Mucosa of stomach (tissue), 1 donor: Measurements from ENCODE around the gene SPAAR.
"Not testable (repeated sequence)": the region's sequence is repeated elsewhere in the genome, so short reads cannot be mapped to it uniquely, and the experiment has no call there.

Experiments
- H3K27me3 ChIP-seq: one replicate; pipeline ENCODE4 v1.7.0; 2013; ENCODE audit warnings: mild to moderate bottlenecking, low read length; ENCODE audit not compliant: control insufficient read depth, insufficient read depth
- H3K36me3 ChIP-seq: one replicate; pipeline ENCODE4 v1.7.0; 2013; ENCODE audit warnings: low read length; ENCODE audit not compliant: control insufficient read depth, insufficient read depth
- H3K4me1 ChIP-seq: one replicate; pipeline ENCODE4 v1.7.0; 2013; ENCODE audit warnings: mild to moderate bottlenecking, low read length; ENCODE audit not compliant: control insufficient read depth, insufficient read depth
- H3K4me3 ChIP-seq: one replicate; pipeline ENCODE4 v1.7.0; 2013; ENCODE audit warnings: low read length
- H3K9ac ChIP-seq: one replicate; pipeline ENCODE4 v1.7.0; 2013; ENCODE audit warnings: mild to moderate bottlenecking, low read length, moderate library complexity
- H3K9me3 ChIP-seq: one replicate; pipeline ENCODE4 v1.7.0; 2013; ENCODE audit warnings: mild to moderate bottlenecking, low read length, moderate library complexity; ENCODE audit not compliant: control insufficient read depth
- donor health status: Pancreatic carcinoma.

The SPAAR gene

DNA sequence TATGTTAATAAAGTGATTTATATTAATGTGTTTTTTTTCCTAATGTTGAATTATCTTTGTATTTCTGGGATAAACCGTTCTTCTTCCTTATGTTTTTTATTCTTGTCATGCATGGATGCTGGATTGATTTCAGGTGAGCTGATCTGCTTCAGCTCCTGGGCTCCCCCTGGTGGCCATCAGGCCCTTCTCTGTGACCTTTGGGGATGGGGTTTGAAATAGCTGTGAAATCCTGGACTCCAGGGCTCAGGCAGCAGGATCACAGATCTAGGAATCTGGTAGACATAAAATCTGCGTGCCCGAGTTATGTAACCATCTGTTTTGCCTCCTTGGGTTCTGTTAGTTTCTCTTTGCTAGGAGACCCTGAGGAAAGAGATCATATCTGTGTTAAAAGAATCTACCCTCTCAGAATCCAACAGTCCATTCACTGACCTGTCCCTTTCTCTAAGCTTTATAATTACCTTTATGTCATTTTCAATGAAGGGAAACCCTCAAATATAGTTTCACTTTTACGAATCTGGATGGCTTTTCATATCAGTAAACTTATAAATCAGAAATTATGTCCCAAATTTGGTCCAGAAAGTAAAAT is 26.9 kb upstream of the SPAAR start:
- Histone ChIP-seq H3K4me3 (no peak overlapping the region), H3K9ac (no peak overlapping the region), H3K36me3 (no peaks in the 10 kb centered on the region)

DNA sequence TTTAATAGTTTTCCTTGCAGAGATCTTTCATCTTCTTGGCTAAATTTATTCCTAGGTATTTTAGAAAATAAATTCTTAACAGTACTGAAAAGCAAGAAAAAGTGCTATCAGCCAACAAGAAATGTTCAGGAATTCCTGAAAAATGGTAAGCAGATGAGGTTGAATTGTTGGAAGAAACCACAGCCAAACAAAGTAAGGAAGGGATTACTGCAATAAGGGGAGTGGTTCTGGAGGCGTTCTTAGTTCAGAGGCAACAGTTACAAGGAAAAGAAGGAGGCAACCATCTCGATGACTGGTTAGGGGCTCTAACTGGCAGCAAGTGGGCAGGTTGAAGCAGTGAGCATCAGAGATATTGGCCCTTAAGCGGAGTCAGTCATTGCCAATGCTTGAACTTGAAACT is 26.3 kb upstream of the SPAAR start:
- Histone ChIP-seq H3K4me3 (no peak overlapping the region), H3K9ac (no peak overlapping the region), H3K36me3 (no peaks in the 10 kb centered on the region), H3K4me1 (no peaks in the 10 kb centered on the region), H3K27me3 (no peaks in the 10 kb centered on the region), H3K9me3 (no peaks in the 10 kb centered on the region)

More for the DNA sequence above, 26.9 kb upstream of the SPAAR start:
- Histone ChIP-seq H3K9me3 (no peaks in the 10 kb centered on the region), H3K4me1 (no peaks in the 10 kb centered on the region), H3K27me3 (no peaks in the 10 kb centered on the region)

DNA sequence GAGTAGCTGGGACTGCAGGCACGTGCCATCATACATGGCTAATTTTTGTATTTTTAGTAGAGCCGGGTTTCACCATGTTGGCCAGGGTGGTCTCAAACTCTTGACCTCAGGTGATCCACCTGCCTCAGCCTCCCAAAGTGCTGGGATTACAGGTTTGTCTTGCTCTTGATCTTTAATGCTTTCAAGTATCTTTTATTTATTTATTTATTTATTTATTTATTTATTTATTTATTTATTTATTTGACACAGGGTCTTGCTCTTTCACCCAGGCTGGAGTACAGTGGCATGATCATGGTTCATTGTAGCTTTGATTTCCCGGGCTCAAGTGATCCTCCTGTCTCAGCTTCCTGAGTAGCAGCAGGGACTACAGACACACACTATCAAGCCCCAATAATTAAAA is 24.4 kb upstream of the SPAAR start:
- H3K9ac ChIP-seq, H3K9me3 ChIP-seq, H3K27me3 ChIP-seq, H3K4me1 ChIP-seq, H3K4me3 ChIP-seq, H3K36me3 ChIP-seq: not testable (repeated sequence)

DNA sequence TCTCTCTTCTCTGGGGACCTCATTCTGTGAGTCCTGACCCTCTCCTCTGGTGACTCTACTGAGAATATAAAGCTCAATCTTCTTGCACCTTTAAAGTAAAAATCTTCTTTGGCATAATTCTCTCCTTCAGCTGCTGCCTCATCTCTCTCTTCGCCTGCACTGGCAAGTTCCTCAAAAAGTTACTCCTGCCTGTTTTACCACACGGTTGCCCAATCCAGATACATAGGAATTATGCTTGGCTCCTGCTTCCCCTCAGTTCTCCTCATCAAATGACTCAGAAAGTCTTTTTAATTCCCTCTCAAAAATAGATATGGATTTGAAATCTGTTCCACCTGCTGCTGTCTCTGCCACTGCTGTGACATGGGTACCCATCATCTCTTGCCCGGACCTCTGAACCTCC is 17.6 kb upstream of the SPAAR start:
- no peaks in the 10 kb centered on the region for H3K9me3 ChIP-seq
- H3K4me1 ChIP-seq, result no peaks in the 10 kb centered on the region
- peaks cover 5% of the 10 kb centered on the region for H3K27me3 ChIP-seq
- H3K4me3 ChIP-seq, result no peak overlapping the region
- no peak overlapping the region for H3K9ac ChIP-seq
- H3K36me3 ChIP-seq, result no peaks in the 10 kb centered on the region

DNA sequence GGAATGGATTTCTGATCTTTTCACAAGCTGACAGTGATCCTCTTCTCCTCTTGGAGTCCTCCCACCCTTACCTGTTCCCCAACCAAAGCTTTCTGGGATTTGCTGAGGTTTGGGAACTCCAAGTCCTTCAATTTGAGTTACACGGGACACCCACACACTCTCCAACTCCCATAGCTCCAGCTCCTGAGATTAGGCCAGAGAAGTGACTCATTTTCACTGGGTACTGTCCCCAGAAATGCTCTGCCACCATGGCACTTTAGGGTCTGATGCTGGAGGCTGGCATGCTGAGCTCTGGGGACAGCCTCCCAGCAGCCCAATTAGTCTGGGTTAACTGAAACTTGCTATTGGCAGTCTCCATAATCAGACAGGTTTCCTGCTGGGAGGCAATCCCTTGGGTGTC is 17.2 kb upstream of the SPAAR start:
- Histone ChIP-seq H3K36me3 (no peaks in the 10 kb centered on the region), H3K4me3 (no peak overlapping the region), H3K9me3 (no peaks in the 10 kb centered on the region), H3K4me1 (no peaks in the 10 kb centered on the region), H3K27me3 (peaks cover 5% of the 10 kb centered on the region), H3K9ac (no peak overlapping the region)

DNA sequence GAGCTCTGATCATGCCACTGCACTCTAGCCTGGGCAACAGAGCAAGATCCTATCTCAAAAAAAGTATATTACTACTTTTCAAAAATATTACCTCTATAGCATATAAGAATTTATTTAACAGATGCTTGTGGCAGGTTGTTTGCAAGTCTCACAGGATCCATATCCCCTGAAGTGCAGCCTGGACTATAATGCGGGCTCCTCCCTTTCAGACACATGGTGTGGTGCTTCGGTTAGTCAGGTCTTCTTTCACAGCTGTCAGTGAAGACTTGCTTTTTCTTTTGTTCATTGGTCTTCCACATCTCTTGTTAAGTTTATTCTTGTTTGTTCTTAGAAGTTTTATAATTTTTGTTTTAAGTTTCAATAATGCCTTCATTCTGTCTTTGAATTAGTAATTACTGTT is 12.7 kb upstream of the SPAAR start:
- Histone ChIP-seq H3K9ac (no peak overlapping the region), H3K4me3 (no peak overlapping the region), H3K9me3 (no peaks in the 10 kb centered on the region), H3K4me1 (no peaks in the 10 kb centered on the region), H3K36me3 (no peaks in the 10 kb centered on the region), H3K27me3 (peaks cover 5% of the 10 kb centered on the region)

DNA sequence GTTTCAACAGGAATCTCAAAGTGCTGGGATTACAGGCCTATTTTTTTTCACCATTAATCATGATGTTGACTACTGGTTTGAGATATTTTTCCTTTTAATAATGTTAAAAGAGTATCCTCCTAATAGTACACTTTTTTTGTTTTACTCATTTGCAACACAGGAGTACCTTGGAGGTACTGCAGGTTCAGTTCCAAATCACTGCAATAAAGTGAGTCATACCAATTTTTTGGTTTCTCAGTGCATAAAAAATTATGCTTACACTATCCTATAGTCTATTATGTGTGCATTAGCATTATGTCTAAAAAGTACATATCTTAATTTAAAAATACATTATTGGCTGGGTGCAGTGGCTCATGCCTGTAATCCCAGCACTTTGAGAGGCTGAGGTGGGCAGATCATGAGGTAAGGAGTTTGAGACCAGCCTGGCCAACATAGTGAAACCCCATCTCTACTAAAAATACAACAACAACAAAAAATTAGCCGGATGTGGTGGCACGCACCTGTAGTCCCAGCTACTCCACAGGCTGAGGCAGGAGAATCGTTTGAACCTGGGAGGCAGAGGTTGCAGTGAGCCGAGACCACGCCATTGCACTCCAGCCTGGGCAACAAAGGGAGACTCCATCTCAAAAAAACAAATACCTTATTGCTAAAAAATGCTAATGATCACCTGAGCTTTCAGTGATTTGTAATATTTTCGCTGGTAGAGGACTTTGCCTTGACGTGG is 11.8 kb upstream of the SPAAR start:
- H3K27me3 ChIP-seq, H3K4me3 ChIP-seq, H3K9me3 ChIP-seq, H3K36me3 ChIP-seq, H3K9ac ChIP-seq, H3K4me1 ChIP-seq: not testable (repeated sequence)

DNA sequence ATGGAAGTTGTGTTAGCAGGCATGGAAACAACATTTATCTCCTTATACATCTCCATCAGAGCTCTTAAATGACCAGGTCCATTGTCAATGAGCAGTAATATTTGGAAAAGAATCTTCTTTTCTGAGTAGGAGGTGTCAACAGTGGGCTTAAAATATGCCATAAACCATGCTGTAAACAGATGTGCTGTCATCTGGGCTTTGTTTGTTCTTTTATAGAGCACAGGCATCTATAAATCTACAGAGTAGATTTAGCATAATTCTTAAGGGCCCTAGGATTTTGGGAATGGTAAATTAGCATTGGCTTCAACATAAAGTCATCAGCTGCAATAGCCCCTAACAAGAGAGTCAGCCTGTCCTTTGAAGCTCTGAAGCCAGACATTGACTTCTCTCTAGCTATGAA is 11.0 kb upstream of the SPAAR start:
- Histone ChIP-seq H3K4me1 (peaks cover 4% of the 10 kb centered on the region), H3K9me3 (no peaks in the 10 kb centered on the region), H3K36me3 (no peaks in the 10 kb centered on the region), H3K4me3 (no peak overlapping the region), H3K27me3 (no peaks in the 10 kb centered on the region), H3K9ac (no peak overlapping the region)

DNA sequence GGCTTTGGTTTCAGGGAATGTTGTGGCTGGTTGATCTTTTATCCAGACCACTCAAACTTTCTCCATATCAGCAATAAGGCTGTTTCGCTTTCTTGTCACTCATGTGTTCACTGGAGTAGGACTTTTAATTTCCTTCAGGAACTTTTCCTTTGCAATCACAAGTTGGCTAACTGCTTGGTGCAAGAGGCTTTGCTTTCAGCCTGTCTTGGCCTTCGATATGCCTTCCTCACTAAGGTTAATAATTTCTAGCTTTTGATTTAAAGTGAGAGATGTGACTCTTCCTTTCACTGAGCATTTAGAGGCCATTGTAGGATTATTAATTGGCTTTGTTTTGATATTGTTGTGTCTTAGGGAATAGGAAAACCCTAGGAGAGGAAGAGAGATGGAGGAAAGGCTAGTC is 10.3 kb upstream of the SPAAR start:
- H3K4me3 ChIP-seq, result no peak overlapping the region
- peaks cover 6% of the 10 kb centered on the region for H3K4me1 ChIP-seq
- no peaks in the 10 kb centered on the region for H3K36me3 ChIP-seq
- no peaks in the 10 kb centered on the region for H3K27me3 ChIP-seq
- no peaks in the 10 kb centered on the region for H3K9me3 ChIP-seq
- H3K9ac ChIP-seq, result no peak overlapping the region

DNA sequence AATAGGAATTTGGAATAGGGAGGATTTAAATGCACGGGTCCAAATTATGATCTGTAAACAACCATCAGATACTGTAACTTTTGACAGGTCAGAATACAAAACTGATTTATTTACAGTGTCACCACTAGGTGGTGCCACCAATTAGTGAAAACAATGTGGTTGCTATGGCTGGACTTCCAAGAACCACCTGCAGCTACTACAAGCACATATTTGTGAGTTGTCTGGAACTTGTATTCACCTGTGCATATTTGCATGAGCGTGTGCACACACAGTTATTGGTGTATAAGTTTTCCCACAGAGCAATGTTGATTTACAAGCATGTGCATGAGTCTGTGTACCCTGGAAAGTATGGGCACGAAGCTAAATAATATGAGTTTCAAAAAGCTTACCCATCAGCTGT is 6.2 kb upstream of the SPAAR start:
- Histone ChIP-seq H3K27me3 (no peaks in the 10 kb centered on the region), H3K36me3 (no peaks in the 10 kb centered on the region), H3K4me1 (peaks cover 42% of the 10 kb centered on the region), H3K9me3 (no peaks in the 10 kb centered on the region), H3K4me3 (no peak overlapping the region), H3K9ac (no peak overlapping the region)

DNA sequence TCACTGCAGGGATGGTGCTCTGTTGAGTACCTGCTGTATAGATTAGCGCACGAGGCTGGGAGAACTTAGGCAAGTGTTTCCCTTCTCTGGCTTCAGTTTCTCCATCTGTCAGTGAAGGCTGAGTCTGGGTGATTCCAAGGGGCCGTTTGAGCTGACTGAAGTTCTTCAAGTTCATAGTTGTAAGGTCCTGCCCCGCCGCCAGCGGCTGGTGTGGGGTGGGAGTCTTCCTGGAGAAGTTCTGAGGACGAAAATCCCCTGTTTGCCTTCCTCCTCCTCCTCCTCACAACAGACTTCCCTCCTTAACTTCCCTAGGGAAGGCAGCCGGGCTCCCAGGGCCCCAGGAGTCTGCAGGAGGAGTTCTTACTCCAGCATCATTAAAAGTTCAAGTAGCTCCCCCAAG is 5.0 kb upstream of the SPAAR start:
- H3K9ac ChIP-seq, result no peak overlapping the region
- H3K27me3 ChIP-seq, result no peaks in the 10 kb centered on the region
- no peak overlapping the region for H3K4me3 ChIP-seq
- H3K36me3 ChIP-seq, result no peaks in the 10 kb centered on the region
- H3K4me1 ChIP-seq, result peaks cover 55% of the 10 kb centered on the region
- H3K9me3 ChIP-seq, result no peaks in the 10 kb centered on the region

DNA sequence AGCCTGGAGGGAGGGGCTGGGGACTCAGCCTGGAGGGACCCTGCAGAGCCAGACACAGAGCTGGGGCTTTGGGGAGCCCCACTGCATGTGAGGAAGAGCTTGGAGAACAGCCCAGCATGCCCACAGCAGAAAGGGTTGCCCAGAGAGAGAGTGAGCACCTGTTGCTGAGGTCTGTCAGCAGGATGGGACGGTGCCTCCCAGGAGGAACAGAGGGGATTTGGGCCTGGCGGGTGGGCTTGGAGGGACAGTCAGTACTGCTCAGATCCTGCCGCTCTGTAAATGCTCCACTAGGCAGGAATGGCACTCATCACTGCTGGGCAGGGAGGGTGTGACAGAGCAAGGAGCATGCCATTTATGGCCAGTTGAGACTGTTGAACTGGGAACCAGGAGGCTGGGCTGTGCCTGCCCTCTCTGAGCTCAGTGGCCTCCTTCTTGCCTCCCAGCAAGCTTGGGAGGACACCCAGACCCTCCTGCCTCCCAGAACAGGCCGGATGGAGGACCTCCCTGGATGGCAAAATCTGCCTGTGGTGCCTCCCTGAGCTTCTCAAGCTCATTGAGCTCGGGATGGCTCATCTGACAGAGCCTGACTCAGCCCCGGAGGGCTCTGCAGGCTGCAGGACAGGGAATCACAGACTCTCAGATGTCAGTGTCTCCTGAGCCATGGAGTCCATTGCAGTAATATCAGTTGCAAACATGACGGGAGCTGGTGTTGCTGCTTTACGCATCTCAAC is 4.1 kb upstream of the SPAAR start:
- no peaks in the 10 kb centered on the region for H3K36me3 ChIP-seq
- no peak overlapping the region for H3K9ac ChIP-seq
- H3K4me1 ChIP-seq, result peaks cover 64% of the 10 kb centered on the region
- no peaks in the 10 kb centered on the region for H3K9me3 ChIP-seq
- H3K27me3 ChIP-seq, result no peaks in the 10 kb centered on the region
- no peak overlapping the region for H3K4me3 ChIP-seq
